UCSD-AML1 (cell line): Measurements from ENCODE around the gene DHRSX.
"Not testable (repeated sequence)": the region's sequence is repeated elsewhere in the genome, so short reads cannot be mapped to it uniquely, and the experiment has no call there.

Experiments
- DNase-seq: peaks from one replicate; lab custom pipeline; 2025; ENCODE audit not compliant: unreplicated experiment; lab: John Stamatoyannopoulos, UW

Gene DHRSX, protein sequence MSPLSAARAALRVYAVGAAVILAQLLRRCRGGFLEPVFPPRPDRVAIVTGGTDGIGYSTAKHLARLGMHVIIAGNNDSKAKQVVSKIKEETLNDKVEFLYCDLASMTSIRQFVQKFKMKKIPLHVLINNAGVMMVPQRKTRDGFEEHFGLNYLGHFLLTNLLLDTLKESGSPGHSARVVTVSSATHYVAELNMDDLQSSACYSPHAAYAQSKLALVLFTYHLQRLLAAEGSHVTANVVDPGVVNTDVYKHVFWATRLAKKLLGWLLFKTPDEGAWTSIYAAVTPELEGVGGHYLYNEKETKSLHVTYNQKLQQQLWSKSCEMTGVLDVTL

DNA sequence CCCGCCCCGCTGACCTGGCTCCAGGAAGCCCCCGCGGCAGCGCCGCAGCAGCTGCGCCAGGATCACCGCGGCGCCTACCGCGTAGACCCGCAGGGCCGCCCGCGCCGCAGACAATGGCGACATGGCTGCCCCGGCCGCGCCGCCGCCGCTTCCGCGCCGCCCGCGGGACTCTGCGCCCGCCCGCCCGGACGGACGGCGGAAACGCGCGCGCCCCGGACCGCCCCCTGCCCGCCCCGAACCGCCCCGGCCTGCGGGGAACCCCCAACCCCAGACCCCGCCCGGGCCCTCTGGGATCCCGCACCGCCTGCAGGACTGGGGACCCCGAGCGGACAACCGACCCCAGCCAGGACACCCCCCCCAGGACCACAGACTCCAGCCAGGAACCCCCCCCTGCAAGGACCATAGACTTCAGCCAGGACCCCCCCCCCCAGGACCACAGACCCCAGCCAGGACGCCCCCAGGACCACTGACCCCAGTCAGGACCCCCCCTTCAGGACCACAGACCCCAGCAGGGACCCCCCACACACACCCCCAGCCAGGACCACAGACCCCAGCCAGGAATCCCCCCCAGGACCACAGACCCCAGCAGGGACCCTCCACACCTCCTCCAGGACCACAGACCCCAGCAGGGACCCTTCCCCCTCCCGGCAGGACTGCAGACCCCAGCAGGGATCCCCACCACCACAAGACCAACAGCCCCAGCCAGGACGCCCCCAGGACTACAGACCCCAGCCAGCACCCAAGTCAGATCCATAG lies at the start of gene DHRSX, which contains the start of gene ZBED1:
Gene DHRSX (minus strand): TSS at position 174 of the 756 bp plus-strand sequence. CDS start 51 bp downstream, at position 123.
Gene ZBED1 (minus strand): TSS at position 174 of the 756 bp plus-strand sequence. CDS start 10,257 bp downstream, outside the sequence.
- no peak for DNase-seq

DNA sequence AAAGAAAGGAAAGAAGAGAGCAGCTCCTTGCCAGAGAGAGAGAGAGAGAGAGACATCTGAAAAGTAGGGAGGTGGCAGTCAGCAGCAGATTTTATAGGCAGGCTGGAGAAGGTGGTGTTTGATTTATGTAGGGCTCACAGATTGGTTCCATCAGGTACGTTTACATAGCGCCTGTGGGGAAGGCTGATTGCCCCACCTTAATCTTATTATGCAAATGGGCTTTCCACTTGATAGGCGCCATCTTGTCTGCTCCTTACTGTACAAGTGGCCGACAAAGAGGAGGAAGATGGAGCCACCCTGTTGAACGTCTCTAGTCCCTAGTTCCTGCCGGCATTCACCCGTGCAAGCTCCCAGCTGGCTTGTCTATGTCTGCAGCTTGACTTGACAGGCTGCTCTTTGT lies 49.1 kb upstream of the DHRSX start:
- DNase-seq, result no peak

DNA sequence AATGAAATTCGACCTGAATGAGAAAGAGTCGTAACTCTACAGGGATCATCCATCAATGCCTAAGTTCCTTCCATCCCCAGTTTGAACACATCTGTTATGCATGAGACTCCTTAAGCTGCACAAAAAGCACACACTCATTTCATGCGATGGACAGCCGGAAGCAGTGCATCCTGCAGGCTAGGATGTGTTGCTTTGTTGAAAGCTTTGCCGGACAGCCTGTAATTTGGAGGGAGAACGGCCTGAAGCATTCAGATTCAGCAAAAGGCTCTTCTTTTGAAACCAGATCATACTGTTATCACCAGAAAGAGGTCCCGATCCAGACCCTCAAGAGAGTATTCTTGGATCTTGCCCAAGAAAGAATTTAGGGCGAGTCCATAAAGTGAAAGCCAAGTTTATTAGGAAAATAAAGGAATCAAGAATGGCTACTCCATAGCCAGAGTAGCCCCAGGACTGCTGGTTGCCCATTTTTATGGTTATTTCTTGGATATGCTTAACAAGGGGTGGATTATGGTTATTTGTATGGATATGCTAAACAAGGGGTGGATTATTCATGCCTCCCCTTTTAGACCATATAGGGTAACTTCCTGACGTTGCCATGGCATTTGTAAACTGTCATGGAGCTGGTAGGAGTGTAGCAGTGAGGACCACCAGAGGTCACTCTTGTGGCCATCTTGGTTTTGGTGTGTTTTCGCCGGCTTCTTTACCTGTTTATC lies 48.1 kb upstream of the DHRSX start:
- DNase-seq, result no peak

DNA sequence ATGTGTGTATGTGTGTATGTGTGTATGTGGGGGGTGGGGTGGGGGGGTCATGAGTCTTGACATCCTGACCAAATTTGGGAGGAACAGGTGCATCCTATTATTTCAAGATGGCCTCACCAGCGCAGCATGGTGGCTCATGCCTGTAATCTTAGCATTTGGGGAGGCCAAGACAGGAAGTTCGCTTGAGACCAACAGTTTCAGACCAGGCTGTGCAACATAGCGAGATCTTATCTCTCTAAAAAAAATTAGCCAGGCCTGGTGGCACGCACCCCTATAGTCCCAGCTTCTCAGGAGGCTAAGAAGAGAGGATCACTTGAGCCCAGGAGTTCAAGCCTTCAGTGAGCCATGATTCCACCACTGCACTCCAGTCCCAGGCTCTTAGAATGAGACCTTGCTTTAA lies 47.0 kb upstream of the DHRSX start:
- no peak for DNase-seq

DNA sequence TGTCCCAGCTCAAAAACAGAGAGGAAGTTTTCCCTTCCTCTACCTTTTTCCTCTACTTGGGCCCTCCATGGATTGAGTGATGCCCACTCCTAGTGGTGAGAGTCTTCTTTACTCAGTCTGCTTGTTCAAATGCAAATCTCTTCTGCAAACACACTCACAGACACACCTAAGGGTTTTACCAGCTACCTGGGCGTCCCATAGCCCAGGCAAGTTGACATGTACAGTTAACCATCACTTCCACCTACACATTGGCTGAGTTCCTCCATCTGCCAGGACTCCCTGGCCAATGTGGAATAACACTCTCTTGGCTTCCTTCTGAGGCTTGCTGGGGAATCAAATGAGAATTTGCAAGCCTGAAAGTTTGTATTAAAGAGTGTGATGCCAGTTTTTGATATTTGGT lies 45.7 kb upstream of the DHRSX start:
- no peak for DNase-seq

DNA sequence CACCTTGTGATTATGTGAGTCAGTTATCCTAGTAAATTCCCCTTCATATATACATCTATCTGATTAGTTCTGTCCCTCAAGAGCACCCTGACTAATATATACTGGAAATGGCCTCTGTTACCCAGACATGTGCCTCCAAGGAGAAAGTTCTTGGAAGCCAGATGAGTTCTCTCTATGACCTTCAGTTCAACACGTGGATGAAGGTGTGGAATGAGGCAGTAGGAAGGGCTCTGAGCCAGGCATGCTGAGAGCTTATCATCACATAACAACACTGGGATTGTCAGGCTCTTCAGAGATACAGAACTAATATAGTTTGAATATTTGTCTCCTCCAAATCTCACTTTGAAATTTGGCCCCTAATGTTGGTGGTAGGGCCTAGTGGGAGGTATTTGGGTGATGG lies 44.4 kb upstream of the DHRSX start:
- DNase-seq, result no peak

DNA sequence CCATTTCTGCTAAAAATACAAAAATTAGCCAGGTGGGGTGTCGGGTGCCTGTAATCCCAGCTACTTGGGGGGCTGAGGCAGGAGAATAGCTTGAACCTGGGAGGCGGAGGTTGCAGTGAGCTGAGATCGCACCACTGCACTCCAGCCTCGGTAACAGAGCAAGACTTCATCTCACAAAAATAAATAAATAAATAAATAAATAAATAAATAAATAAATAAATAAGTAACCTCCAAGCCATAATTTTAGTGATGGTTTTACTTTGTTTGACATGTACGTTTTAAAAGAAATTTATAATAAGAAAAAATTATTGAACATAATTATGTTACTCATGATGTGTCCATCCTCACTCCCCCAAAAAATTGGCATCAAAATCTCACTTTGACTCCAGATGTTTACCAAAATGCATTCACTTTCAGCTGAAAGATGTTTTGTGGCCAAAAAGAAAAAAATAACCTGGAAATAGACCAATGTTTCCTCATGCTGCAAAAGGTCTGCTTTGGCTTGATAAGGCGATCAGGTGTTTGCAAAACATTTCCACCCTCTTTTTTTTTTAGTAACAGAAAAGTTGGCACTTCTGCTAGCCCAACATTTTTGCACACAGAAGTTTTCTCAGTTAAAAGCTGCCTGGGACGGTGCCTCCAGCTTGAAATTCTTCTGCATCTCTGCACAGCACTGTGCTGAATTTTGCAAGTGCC lies 42.2 kb upstream of the DHRSX start:
- DNase-seq, result no peak

DNA sequence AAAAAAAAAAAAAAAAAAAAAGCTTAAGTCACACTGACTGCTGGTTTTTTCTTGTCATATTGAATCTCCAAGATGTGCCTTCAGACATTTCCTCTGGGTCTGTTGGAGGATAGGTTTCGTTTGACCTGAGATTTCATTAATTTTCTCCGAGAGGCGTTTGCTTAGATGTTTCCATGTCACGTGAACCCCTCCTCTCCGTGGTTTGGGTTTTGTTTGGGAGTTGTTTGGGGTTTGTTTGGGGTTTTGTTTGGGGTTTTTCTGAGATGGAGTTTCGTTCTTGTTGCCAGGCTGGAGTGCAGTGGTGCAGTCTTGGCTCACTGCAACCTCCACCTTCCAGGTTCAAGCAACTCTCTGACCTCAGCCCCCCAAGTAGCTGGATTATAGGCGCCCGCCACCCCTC lies 40.8 kb upstream of the DHRSX start:
- DNase-seq, result no peak

DNA sequence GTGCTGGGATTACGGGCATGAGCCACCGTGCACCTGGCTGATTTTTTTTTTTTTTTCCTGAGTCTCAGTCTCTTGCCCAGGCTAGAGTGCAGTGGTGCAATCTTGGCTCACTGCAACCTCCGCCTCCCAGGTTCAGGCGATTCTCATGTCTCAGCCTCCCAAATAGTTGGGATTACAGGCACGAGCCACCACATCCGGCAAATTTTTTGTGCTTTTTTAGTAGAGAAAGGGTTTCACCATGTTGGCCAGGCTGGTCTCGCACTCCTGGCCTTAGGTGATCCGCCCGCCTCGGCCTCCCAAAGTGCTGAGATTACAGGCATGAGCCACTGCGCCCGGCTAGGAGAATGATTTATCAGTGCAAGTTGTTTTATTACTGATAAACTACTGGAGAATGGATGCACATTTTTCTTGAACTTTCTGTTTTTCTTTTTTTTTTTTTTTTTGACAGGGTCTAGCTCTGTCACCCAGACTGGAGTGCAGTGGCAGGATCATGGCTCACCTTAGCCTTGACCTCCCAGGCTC lies 39.7 kb upstream of the DHRSX start:
- no peak for DNase-seq

DNA sequence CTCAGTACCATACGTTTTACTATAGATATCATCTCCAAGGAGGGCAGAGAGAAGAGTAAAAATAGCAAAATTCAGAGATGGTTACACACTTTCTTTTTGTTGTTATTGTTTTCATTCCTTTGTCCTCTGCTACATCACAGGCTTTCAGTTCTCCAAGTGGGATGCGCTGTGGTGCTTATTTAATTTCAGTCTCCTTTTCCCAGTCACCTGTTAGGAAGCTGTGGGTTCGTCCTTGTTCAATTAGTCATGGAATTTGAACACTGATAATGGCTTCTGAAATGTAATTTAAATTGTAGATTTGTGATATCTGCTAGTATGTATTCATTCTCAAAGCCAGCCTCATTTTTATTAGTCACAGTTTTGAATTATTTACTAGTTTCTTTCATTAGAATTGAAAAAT lies 38.8 kb upstream of the DHRSX start:
- DNase-seq, result no peak

DNA sequence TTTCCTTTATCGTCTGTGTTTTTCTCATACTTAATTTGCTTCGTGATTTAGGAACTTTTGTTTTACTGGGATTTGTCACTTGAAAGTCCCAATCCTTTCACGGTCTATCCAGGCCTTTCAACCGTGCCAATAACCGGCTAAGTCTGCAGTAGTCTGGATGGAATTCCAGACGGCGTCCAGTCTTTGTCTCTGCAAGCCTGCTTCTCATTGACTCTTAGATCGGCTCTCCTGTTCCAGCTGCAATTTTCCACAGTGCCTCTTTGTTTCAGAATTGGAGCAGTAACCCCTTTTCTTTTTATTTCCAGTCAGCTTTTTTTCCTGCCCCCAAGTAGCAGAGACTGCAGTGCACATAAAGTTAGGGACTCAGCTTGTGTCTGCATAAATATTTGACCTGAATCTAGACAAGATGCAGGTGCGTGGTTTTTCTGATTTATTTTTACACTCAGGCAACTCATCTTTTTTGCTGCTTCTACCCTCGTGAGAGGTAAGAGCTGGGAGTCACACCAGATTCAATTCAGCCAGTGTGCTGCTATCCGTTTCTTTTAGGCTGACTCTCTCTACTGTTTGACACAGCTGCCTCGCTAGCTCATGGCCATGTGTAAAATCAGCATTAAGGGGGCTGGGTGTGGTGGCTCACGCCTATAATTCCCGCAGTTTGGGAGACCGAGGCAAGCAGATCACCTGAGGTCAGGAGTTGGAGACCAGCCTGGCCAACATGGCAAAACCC lies 37.4 kb upstream of the DHRSX start:
- DNase-seq, result no peak

DNA sequence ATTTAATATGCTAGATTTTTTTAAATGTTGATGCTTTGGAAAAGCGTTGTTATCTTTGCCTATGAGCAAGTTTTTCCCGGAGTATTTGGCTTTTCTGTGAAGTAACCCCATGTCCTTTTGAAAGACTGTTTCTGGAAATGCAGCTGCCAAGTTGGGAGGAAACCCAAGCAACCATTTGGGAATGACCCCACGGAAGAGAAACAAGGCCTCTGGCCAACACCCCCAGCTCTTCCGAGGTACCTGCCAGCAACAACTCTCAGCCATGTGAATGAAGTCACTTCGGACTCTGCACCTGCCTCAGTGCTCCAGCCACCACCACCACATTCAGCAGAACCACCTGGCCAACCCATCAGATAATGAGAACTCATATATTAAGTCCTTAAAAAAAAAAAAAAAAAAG lies 36.2 kb upstream of the DHRSX start:
- DNase-seq, result no peak

DNA sequence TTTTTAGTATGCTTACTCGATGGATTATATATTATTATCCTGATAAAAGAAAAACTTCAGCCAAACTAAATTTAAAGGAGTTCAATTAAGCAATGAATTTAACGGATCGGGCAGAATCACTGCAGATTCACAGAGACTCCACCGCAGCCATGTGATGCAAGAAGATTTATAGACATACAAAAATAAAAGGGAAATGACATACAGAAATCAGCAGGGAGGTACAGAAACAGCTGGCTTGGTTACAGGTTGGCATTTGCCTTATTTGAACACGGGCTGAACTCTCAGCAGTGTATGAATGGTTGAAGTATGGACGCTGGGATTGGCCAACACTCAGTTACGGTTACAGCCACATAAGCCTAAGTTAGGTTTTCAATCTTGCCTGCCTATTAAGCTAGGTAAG lies 35.4 kb upstream of the DHRSX start:
- no peak for DNase-seq

DNA sequence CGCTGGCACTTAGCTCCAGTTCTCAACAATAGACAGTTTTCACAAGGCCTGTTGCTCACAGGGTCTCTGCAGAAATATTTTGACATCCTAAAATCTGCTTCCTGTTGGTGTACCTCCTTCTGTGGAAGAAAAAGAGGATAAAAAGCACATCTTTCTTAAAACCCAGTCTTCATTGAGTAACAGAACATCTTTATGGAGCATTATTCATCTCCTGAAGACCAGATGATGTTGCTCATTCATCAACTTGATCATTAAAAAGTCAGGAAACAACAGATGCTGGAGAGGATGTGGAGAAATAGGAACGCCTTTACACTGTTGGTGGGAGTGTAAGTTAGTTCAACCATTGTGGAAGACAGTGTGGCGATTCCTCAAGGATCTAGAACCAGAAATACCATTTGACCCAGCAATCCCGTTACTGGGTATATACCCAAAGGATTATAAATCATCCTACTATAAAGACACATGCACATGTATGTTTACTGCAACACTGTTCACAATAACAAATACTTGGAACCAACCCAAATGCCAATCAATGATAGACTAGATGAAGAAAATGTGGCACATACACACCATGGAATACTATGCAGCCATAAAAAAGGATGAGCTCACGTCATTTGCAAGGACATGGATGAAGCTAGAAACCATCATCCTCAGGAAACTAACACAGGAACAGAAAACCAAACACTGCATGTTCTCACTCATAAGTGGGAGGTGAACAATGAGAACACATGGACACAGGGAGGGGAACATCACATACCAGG lies 33.7 kb upstream of the DHRSX start:
- DNase-seq, result not testable (repeated sequence)

DNA sequence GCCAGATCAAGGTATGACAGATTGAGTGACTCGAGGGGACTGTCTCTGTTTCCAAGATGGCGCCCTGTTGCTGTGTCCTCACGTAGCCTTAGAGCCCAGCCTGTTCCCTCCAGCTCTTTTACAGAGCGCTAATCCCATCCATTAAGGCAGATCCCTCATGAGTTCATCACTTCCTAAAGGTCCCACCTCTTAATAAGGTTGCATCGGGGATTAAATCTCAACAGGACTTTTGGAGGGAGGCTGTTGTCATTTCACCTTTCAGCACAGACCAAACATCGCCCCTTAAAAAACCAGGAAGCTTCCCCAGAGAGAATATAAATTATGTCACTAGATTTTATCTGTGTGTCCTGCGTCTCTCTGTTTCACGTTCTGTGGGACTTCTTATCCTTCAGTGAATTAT lies 32.6 kb upstream of the DHRSX start:
- DNase-seq, result no peak

DNA sequence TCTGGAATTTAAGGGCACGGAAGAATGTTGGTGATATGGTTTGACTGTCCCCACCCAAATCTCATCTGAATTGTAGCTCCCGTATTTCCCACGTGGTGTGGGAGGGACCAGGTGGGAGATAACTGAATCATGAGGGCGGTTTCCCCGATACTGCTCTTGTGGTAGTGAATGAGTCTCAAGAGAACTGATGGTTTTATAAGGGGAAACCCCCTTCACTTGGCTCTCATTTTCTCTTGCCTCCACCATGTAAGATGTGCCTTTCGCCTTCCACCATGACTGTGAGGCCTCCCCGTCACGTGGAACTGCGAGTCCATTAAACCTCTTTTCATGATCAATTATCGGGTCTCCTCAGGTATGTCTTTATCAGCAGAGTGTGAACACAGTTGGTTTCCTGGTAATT lies 25.6 kb upstream of the DHRSX start:
- DNase-seq, result no peak

DNA sequence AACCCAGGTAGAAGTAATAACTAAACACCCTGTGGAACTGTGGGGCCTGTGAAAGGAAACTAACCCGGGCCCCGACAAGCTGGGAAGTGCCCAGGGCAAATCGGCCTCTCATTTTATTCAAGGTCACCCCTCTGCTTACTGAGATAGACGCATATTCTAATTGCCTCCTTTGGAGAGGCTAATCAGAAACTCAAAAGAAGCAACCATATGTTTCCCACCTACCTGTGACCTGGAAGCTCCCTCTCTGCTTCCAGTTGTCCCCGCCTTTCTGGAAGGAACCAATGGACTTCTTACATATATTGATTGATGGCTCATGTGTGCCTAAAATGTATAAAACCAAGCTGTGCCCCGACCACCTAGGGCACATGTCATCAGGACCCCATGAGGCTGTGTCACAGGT lies 23.1 kb upstream of the DHRSX start:
- no peak for DNase-seq

DNA sequence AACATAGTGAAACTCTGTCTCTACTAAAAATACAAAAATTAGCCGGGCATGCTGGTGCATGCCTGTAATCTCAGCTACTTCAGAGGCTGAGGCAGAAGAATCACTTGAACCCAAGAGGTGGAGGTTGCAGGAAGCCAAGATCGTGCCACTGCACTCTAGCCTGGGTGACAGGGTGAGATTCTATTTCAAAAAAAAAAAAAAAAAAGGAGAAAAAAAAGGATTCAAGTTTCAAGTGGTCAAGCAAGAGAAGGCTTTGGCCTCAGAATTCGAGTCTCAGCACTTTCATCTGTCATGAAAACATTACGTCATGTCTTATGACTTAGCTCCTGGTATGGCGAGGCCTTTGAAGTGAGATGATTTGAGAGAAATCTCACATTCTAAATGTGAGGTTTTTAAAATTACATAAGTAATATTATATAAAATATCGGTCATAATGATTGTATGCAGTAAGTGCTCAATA lies 21.2 kb upstream of the DHRSX start:
- DNase-seq, result no peak

DNA sequence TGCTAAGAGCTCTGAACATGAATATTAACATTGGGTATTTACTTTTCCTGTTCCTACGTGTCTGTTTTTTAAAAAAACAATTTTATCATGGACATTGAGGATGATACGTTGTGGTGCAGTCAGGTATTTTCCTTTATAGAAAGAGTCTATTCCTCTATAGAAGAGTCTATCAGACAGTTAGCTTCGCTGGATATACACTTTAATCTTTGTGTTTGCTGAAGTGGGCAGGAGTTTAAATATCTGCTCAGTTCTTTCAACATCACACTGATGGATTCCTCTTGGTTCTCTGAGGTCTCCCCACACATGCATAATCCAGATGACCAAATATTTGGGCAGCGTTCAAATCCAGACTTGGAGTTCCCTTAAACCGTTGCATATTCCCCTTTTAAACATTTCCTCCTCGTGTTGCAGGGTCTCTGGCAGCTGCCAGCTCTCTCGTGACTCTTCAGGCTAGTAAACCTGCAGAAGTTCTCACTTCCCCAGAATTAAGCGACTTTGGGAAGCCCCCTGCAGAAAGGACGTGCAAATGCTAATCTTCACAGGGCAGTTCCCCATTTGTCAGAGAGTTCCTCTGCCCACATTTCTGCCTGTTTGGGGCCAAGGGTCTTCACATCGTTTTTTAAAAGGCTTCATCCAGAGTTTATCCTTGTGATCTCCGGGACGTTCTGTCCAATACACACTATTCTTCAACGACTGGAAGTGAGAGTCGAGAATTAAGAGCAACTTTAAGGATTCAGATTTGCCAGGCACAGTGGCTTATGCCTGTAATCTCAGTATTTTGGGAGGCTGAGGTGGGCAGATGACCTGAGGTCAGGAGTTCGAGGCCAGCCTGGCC lies 20.5 kb upstream of the DHRSX start:
- DNase-seq, result no peak
